Adrenal gland (tissue), 12 donors: Measurements from ENCODE around the gene ANKRD44. TPM values are rescaled to one million over a fixed set of nuclear protein-coding genes. Genes with fewer than 3 reads are reported as not detected.

Experiments used
- DNase-seq, 7 donors: peaks; one replicate each; pipeline ENCODE4 v3.0.0-alpha.2; 2019 to 2020
- H3K27ac ChIP-seq, 5 donors: fragments of 200-600 bp; sonication (generic) in 4 of 5; 1 replicate in 3 of 5; 2 replicates in 2 of 5; pipeline versions ENCODE4 v1.5.1 to v1.8.0; 2016 to 2020; ENCODE audit warnings: mild to moderate bottlenecking in 1 of 5
- H3K27me3 ChIP-seq: fragments of 200-600 bp; 2 replicates; pipeline ENCODE4 v1.8.0; 2021
- H3K36me3 ChIP-seq, 2 donors: fragments of 200-600 bp; replicated peaks in 1 of 2; 1 replicate in 1 of 2; 2 replicates in 1 of 2; pipeline versions ENCODE4 v1.5.1 to v1.8.0; 2018 to 2022
- H3K4me1 ChIP-seq, 2 donors: fragments of 200-600 bp; replicated peaks in 1 of 2; 1 replicate in 1 of 2; 2 replicates in 1 of 2; pipeline versions ENCODE4 v1.5.1 to v1.8.0; 2018 to 2021
- H3K4me3 ChIP-seq, 4 donors: fragments of 200-600 bp; sonication (generic) in 3 of 4; one replicate each; pipeline ENCODE4 v1.5.1; 2016 to 2018
- H3K9me3 ChIP-seq, 3 donors: fragments of 200-600 bp; sonication (generic) in 1 of 3; replicated peaks in 1 of 3; 1 replicate in 2 of 3; 2 replicates in 1 of 3; pipeline versions ENCODE4 v1.5.1 to v1.8.0; 2016 to 2021
- CTCF ChIP-seq, 6 experiments: fragments of 450-650 bp in 4 of 6; fragments of 200-600 bp in 2 of 6; sonication (generic) in 1 of 6; IDR thresholded peaks; 1 replicate in 5 of 6; 2 replicates in 1 of 6; pipeline versions ENCODE4 v1.5.1 to v1.8.0; 2016 to 2021; ENCODE audit warnings: antibody characterized with exemption in 6 of 6, mild to moderate bottlenecking in 2 of 6, moderate library complexity in 1 of 6
- POLR2A ChIP-seq, 2 donors: fragments of 450-650 bp; IDR thresholded peaks; one replicate each; pipeline ENCODE4 v1.6.1; 2017; ENCODE audit warnings: antibody characterized with exemption in 2 of 2, mild to moderate bottlenecking in 2 of 2, moderate library complexity in 1 of 2
- WGBS, 4 donors: extraction: QIAGEN DNeasy Blood & Tissue Kit in 2 of 4; methylation state at CpG; one replicate each; pipeline versions ENCODE4 v1.1.5 to v1.1.7; 2013 to 2017; 5-methylcytosine and 5-hydroxymethylcytosine counted together
- intact Hi-C, 2 donors: fragments of 100-400 bp; cut with DNase I; formaldehyde crosslinking; loops; one replicate each; pipeline versions ENCODE4 v1.14.1 to v1.15.0; 2022 to 2023
- polyA plus RNA-seq, 3 donors: library from polyadenylated mRNA; stranded (reverse); fragments of 200-250 nt in 2 of 3; fragments of 350-450 nt in 1 of 3; fragmentation: Illumina TruSeq in 1 of 3; extraction: RNeasy Lipid Tissue Mini Kit (QIAGEN cat#74804) in 1 of 3; gene quantifications; one replicate each; pipeline ENCODE4 v1.2.3, GENCODE V29; 2013 to 2014
- total RNA-seq, 9 donors: library from RNA; depleted of rRNA in 4 of 9; stranded (reverse); fragments of >200 nt in 4 of 9; fragments of 120-200 nt in 1 of 9; fragmentation: NEBNext Ultra II Directional in 1 of 9; extraction: Animal tissue kit (Norgen Biotek cat#: 25700) in 1 of 9; gene quantifications; one replicate each; pipeline versions ENCODE4 v1.1.0 to v1.2.4, GENCODE V29; 2013 to 2023
- donor health status: healthy with polysubstance abuse.
- donor health status: Bipolar disorder and iron deficiency.
- donor health status: DM: yes; HTN: yes; CAD: no.
- donor health status: DM: no; HTN: no; CAD: no.
- donor health status: DM: no; HTN: no; CAD: no.
- donor health status: DM: yes; HTN: yes; CAD: no.

Gene ANKRD44
- total and polyA plus RNA-seq, 12 donors: 3.8 to 40.2 (median 21.3) TPM

- intact Hi-C loops: loop anchor here in 1 of 2 donors (10.0 kb wide), 1 partner anchor 367 kb away; no protein-coding TSS in a partner anchor
- DNase-seq: no peak
- Histone ChIP-seq H3K27me3 (no peaks in the 10 kb centered on the region), H3K4me1 (peaks cover 0 to 4% of the 10 kb centered on the region in 2 donors), H3K36me3 (no peaks in the 10 kb centered on the region), H3K27ac (no peak overlapping the region), H3K4me3 (no peak overlapping the region), H3K9me3 (no peaks in the 10 kb centered on the region)
- TF ChIP-seq CTCF (IDR thresholded peaks at IDR 0.05) (no peak), POLR2A (IDR thresholded peaks at IDR 0.05) (no peak)
- 70 to 90% (median 79%) methylated on average over 3 to 4 of the region's 4 CpGs for WGBS, 4 donors
Observed at GRCh38 chr2:197007716-197008628, 302.6 kb downstream of the ANKRD44 start.

DNA sequence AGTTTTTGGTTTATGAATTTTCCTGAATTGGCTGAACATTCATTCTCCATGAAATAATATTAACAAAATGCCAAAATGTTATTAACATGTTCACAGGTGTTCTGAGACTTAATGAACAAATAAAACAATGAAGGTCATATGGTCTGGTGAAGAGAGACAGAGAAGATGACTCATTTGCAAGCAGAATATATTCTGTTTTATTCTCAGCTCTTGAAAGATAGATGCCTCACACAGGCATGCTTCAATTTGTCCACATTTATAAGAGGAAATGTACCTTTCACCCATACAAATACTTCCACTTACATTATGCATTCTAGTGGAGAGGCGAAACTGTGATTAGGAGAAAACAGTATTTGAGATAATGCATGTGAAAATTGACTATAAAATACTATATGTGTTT, 308.7 kb downstream of the ANKRD44 start:
- no peak overlapping the region for H3K27ac ChIP-seq
- no peak for TF ChIP-seq CTCF (IDR thresholded peaks at IDR 0.05)
- no peak for TF ChIP-seq POLR2A (IDR thresholded peaks at IDR 0.05)
- H3K4me3 ChIP-seq: no peak overlapping the region
- peaks cover 0 to 15% of the 10 kb centered on the region in 2 donors for H3K36me3 ChIP-seq
- DNase-seq: no peak
- WGBS, 4 donors: 92 to 100% (median 98%) methylated on average over 1 of the region's 1 CpG
- no peaks in the 10 kb centered on the region for H3K9me3 ChIP-seq
- H3K27me3 ChIP-seq: no peaks in the 10 kb centered on the region
- intact Hi-C loops: loop anchor here in 1 of 2 donors (10.0 kb wide), 1 partner anchor 373 kb away; no protein-coding TSS in a partner anchor
- H3K4me1 ChIP-seq: no peaks in the 10 kb centered on the region

- H3K9me3 ChIP-seq: no peaks in the 10 kb centered on the region
- no peaks in the 10 kb centered on the region for H3K27me3 ChIP-seq
- H3K27ac ChIP-seq: no peak overlapping the region
- WGBS, 4 donors: 88 to 92% (median 90%) methylated on average over 3 of the region's 3 CpGs
- no peak overlapping the region for H3K4me3 ChIP-seq
- no peaks in the 10 kb centered on the region for H3K4me1 ChIP-seq
- TF ChIP-seq CTCF (IDR thresholded peaks at IDR 0.05) (no peak), POLR2A (IDR thresholded peaks at IDR 0.05) (no peak)
- H3K36me3 ChIP-seq: peaks cover 0 to 12% of the 10 kb centered on the region in 2 donors
- DNase-seq: no peak
- intact Hi-C loops: no loop called here
Observed at GRCh38 chr2:196995757-196996314, 314.7 kb downstream of the ANKRD44 start.

DNA sequence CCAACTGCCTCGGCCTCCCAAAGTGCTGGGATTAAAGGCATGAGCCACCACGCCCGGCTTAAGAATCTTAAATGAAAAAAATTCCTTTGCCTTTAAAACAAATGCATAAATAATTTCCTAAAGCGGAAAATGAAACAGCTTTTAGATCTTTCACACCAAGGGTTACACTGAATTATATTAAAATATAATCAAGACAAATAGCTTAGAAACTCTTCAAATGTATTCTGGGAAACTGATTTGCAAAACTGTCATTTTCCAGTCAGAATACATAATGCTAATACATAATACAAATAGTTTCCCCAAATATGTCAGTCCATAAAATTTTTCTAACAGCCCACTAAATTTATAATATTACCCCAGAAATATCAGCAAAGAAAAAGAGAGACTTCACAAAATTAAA, 315.8 kb downstream of the ANKRD44 start:
- intact Hi-C loops: no loop called here
- DNase-seq: no peak
- TF ChIP-seq CTCF (IDR thresholded peaks at IDR 0.05) (no peak), POLR2A (IDR thresholded peaks at IDR 0.05) (no peak)
- Histone ChIP-seq H3K36me3 (peaks cover 0 to 12% of the 10 kb centered on the region in 2 donors), H3K4me1 (peaks cover 0 to 2% of the 10 kb centered on the region in 2 donors), H3K4me3 (no peak overlapping the region), H3K27ac (no peak overlapping the region), H3K27me3 (no peaks in the 10 kb centered on the region), H3K9me3 (no peaks in the 10 kb centered on the region)
- 93 to 96% (median 94%) methylated on average over 4 of the region's 4 CpGs for WGBS, 4 donors
